IPS-15b (cell line): ENCODE results near the gene GTSE1.
A peak's percentile ranks its signal among the peaks of the same experiment; 100 is the strongest.

ENCODE experiments used
- H3K27me3 ChIP-seq: one replicate; pipeline ENCODE4 v1.6.1; 2013; ENCODE audit warnings: low read length; ENCODE audit not compliant: control insufficient read depth, insufficient read depth
- H3K36me3 ChIP-seq: one replicate; pipeline ENCODE4 v1.6.1; 2013; ENCODE audit warnings: low read length; ENCODE audit not compliant: control insufficient read depth, insufficient read depth
- H3K4me1 ChIP-seq: one replicate; pipeline ENCODE4 v1.6.1; 2013; ENCODE audit warnings: mild to moderate bottlenecking, low read length; ENCODE audit not compliant: control insufficient read depth, insufficient read depth
- H3K4me3 ChIP-seq: one replicate; pipeline ENCODE4 v1.5.1; 2013; ENCODE audit warnings: low read depth, low read length
- H3K9ac ChIP-seq: one replicate; pipeline ENCODE4 v1.6.1; 2013; ENCODE audit warnings: low read depth, mild to moderate bottlenecking, low read length
- H3K9me3 ChIP-seq: one replicate; pipeline ENCODE4 v1.6.1; 2013; ENCODE audit warnings: mild to moderate bottlenecking, low read length; ENCODE audit not compliant: control insufficient read depth, insufficient read depth

Gene GTSE1

GRCh38 chr22:46322711-46323110, 26.0 kb downstream of the GTSE1 start:
- no peaks in the 10 kb centered on the region for H3K27me3 ChIP-seq
- H3K36me3 ChIP-seq, result peaks cover 41% of the 10 kb centered on the region
- no peak overlapping the region for H3K4me3 ChIP-seq

GRCh38 chr22:46323162-46323561, 26.5 kb downstream of the GTSE1 start:
- Histone ChIP-seq H3K27me3 (no peaks in the 10 kb centered on the region), H3K36me3 (peaks cover 38% of the 10 kb centered on the region), H3K4me3 (no peak overlapping the region), H3K9ac (no peak overlapping the region), H3K9me3 (no peaks in the 10 kb centered on the region), H3K4me1 (no peaks in the 10 kb centered on the region)

More at GRCh38 chr22:46322711-46323110, 26.0 kb downstream of the GTSE1 start:
- Histone ChIP-seq H3K4me1 (no peaks in the 10 kb centered on the region), H3K9ac (no peak overlapping the region), H3K9me3 (no peaks in the 10 kb centered on the region)

- Histone ChIP-seq H3K9me3 (no peaks in the 10 kb centered on the region), H3K36me3 (peaks cover 23% of the 10 kb centered on the region), H3K27me3 (no peaks in the 10 kb centered on the region), H3K4me3 (no peak overlapping the region), H3K4me1 (no peaks in the 10 kb centered on the region), H3K9ac (no peak overlapping the region)
Observed at GRCh38 chr22:46326066-46326680, 29.5 kb downstream of the GTSE1 start.

- Histone ChIP-seq H3K9ac (no peak overlapping the region), H3K36me3 (peaks cover 34% of the 10 kb centered on the region), H3K9me3 (no peaks in the 10 kb centered on the region), H3K4me1 (no peaks in the 10 kb centered on the region), H3K27me3 (no peaks in the 10 kb centered on the region), H3K4me3 (no peak overlapping the region)
Observed at GRCh38 chr22:46327691-46328465, 31.2 kb downstream of the GTSE1 start.

GRCh38 chr22:46328797-46329196, 32.1 kb downstream of the GTSE1 start:
- Histone ChIP-seq H3K36me3 (peaks cover 29% of the 10 kb centered on the region), H3K9me3 (no peaks in the 10 kb centered on the region), H3K9ac (no peak overlapping the region), H3K4me3 (no peak overlapping the region), H3K27me3 (no peaks in the 10 kb centered on the region), H3K4me1 (no peaks in the 10 kb centered on the region)

- Histone ChIP-seq H3K27me3 (no peaks in the 10 kb centered on the region), H3K36me3 (peaks cover 25% of the 10 kb centered on the region), H3K4me1 (no peaks in the 10 kb centered on the region), H3K9me3 (no peaks in the 10 kb centered on the region), H3K9ac (no peak overlapping the region), H3K4me3 (no peak overlapping the region)
Observed at GRCh38 chr22:46329616-46330015, 32.9 kb downstream of the GTSE1 start.

- peaks cover 24% of the 10 kb centered on the region for H3K36me3 ChIP-seq
Observed at GRCh38 chr22:46330426-46330825, 33.8 kb downstream of the GTSE1 start.

GRCh38 chr22:46331496-46331895, 34.8 kb downstream of the GTSE1 start:
- H3K36me3 ChIP-seq, result peaks cover 22% of the 10 kb centered on the region
- no peaks in the 10 kb centered on the region for H3K4me1 ChIP-seq
- no peaks in the 10 kb centered on the region for H3K27me3 ChIP-seq

More at GRCh38 chr22:46330426-46330825, 33.8 kb downstream of the GTSE1 start:
- no peaks in the 10 kb centered on the region for H3K27me3 ChIP-seq
- no peaks in the 10 kb centered on the region for H3K4me1 ChIP-seq
- no peak overlapping the region for H3K9ac ChIP-seq
- no peak overlapping the region for H3K4me3 ChIP-seq
- H3K9me3 ChIP-seq, result no peaks in the 10 kb centered on the region

GRCh38 chr22:46335201-46336118, 38.8 kb downstream of the GTSE1 start, which contains the start of gene TRMU:
TSS of gene TRMU (plus strand) at chr22:46335714. CDS start at chr22:46335765, 51 bp downstream.
- no peaks in the 10 kb centered on the region for H3K9me3 ChIP-seq
- H3K27me3 ChIP-seq, result no peaks in the 10 kb centered on the region
- peak within 1 kb of the TSS; percentile 91 for H3K4me3 ChIP-seq
- H3K36me3 ChIP-seq, result peaks cover 38% of the 10 kb centered on the region
- H3K9ac ChIP-seq, result peak within 1 kb of the TSS; percentile 81
- no peaks in the 10 kb centered on the region for H3K4me1 ChIP-seq

More at GRCh38 chr22:46331496-46331895, 34.8 kb downstream of the GTSE1 start:
- no peaks in the 10 kb centered on the region for H3K9me3 ChIP-seq
- no peak overlapping the region for H3K4me3 ChIP-seq
- H3K9ac ChIP-seq, result no peak overlapping the region

- Histone ChIP-seq H3K36me3 (peaks cover 35% of the 10 kb centered on the region), H3K9me3 (no peaks in the 10 kb centered on the region), H3K4me1 (no peaks in the 10 kb centered on the region), H3K9ac (peak overlapping the region; percentile 81), H3K4me3 (peak overlapping the region; percentile 91), H3K27me3 (no peaks in the 10 kb centered on the region)
Observed at GRCh38 chr22:46336119-46337078, 39.7 kb downstream of the GTSE1 start.
